NCI-H774 (cell line): ENCODE results near the gene CHN2.

Experiments
- DNase-seq: peaks from one replicate; lab custom pipeline; 2025; lab: John Stamatoyannopoulos, UW

The CHN2 gene

GRCh38 chr7:29285444-29285793 lies 90.8 kb downstream of the CHN2 start:
- DNase-seq, result peak; percentile 36

- DNase-seq, result no peak
Measured at GRCh38 chr7:29285861-29286260, 91.3 kb downstream of the CHN2 start.

GRCh38 chr7:29287366-29287765 lies 92.8 kb downstream of the CHN2 start:
- no peak for DNase-seq

- no peak for DNase-seq
Measured at GRCh38 chr7:29288181-29289091, 93.9 kb downstream of the CHN2 start.

- peak; percentile 42 for DNase-seq
Measured at GRCh38 chr7:29289156-29290021, 94.8 kb downstream of the CHN2 start.

- DNase-seq, result no peak
Measured at GRCh38 chr7:29290829-29291228, 96.3 kb downstream of the CHN2 start.

GRCh38 chr7:29291723-29292618 lies 97.4 kb downstream of the CHN2 start:
- no peak for DNase-seq

GRCh38 chr7:29292886-29293658 lies 98.5 kb downstream of the CHN2 start:
- no peak for DNase-seq

GRCh38 chr7:29296421-29296820 lies 101.8 kb downstream of the CHN2 start:
- no peak for DNase-seq

- no peak for DNase-seq
Measured at GRCh38 chr7:29297194-29297890, 102.8 kb downstream of the CHN2 start.

- no peak for DNase-seq
Measured at GRCh38 chr7:29299086-29299485, 104.5 kb downstream of the CHN2 start.

GRCh38 chr7:29300026-29300480 lies 105.5 kb downstream of the CHN2 start:
- no peak for DNase-seq

- no peak for DNase-seq
Measured at GRCh38 chr7:29300649-29301048, 106.1 kb downstream of the CHN2 start.

GRCh38 chr7:29302666-29303395 lies 108.3 kb downstream of the CHN2 start:
- no peak for DNase-seq

GRCh38 chr7:29304756-29305155 lies 110.2 kb downstream of the CHN2 start:
- no peak for DNase-seq

- no peak for DNase-seq
Measured at GRCh38 chr7:29306319-29306991, 111.9 kb downstream of the CHN2 start.

GRCh38 chr7:29308424-29308823 lies 113.8 kb downstream of the CHN2 start:
- DNase-seq, result no peak

GRCh38 chr7:29309041-29309854 lies 114.7 kb downstream of the CHN2 start:
- no peak for DNase-seq
